ENCODE data around the gene POSTN.
"Not testable (repeated sequence)": the region's sequence is repeated elsewhere in the genome, so short reads cannot be mapped to it uniquely, and the experiment has no call there.

The POSTN gene

GRCh38 chr13:37594550-37594949 lies 4.0 kb downstream of the POSTN start:
- DNase-seq, result no peak

GRCh38 chr13:37589381-37589780 lies 9.2 kb downstream of the POSTN start:
- DNase-seq, result not testable (repeated sequence)

- no peak for DNase-seq
These were observed 11.3 kb downstream of the POSTN start for GRCh38 chr13:37587236-37587635.

- no peak for DNase-seq
These were observed 12.4 kb downstream of the POSTN start for GRCh38 chr13:37586164-37586563.

GRCh38 chr13:37585541-37585940 lies 13.0 kb downstream of the POSTN start:
- no peak for DNase-seq

- no peak for DNase-seq
These were observed 22.0 kb downstream of the POSTN start for GRCh38 chr13:37576601-37577000.

GRCh38 chr13:37565425-37565824 lies 33.1 kb downstream of the POSTN start:
- no peak for DNase-seq

- no peak for DNase-seq
These were observed 37.5 kb downstream of the POSTN start for GRCh38 chr13:37561031-37561430.

- DNase-seq, result no peak
These were observed 38.0 kb downstream of the POSTN start for GRCh38 chr13:37560526-37560925.

GRCh38 chr13:37558766-37559165 lies 39.8 kb downstream of the POSTN start:
- DNase-seq, result not testable (repeated sequence)

- no peak for DNase-seq
These were observed 52.5 kb downstream of the POSTN start for GRCh38 chr13:37546087-37546486.

GRCh38 chr13:37544995-37545394 lies 53.6 kb downstream of the POSTN start:
- no peak for DNase-seq

GRCh38 chr13:37539976-37540605 lies 58.5 kb downstream of the POSTN start:
- no peak for DNase-seq

GRCh38 chr13:37539170-37539569 lies 59.4 kb downstream of the POSTN start:
- DNase-seq, result no peak

GRCh38 chr13:37535501-37535900 lies 63.1 kb downstream of the POSTN start:
- DNase-seq, result no peak

- DNase-seq, result no peak
These were observed 63.9 kb downstream of the POSTN start for GRCh38 chr13:37534676-37535075.

GRCh38 chr13:37534181-37534580 lies 64.4 kb downstream of the POSTN start:
- no peak for DNase-seq

GRCh38 chr13:37531049-37531448 lies 67.5 kb downstream of the POSTN start:
- no peak for DNase-seq

GRCh38 chr13:37529751-37530385 lies 68.7 kb downstream of the POSTN start:
- no peak for DNase-seq

GRCh38 chr13:37526710-37527473 lies 71.7 kb downstream of the POSTN start:
- no peak for DNase-seq

- DNase-seq, result no peak
These were observed 83.3 kb downstream of the POSTN start for GRCh38 chr13:37515226-37515625.
